Kidney epithelial cell (primary cell): ENCODE data around the gene KIF25. TPM values are rescaled to one million over a fixed set of nuclear protein-coding genes. Genes with fewer than 3 reads are reported as not detected.
"Not testable (repeated sequence)": the region's sequence is repeated elsewhere in the genome, so short reads cannot be mapped to it uniquely, and the experiment has no call there.

Source experiments
- DNase-seq: peaks from one replicate; pipeline ENCODE4 v3.0.0-alpha.2; 2010; ENCODE audit warnings: low read depth
- H3K27me3 ChIP-seq: 2 replicates; pipeline ENCODE4 v1.6.0; 2011; ENCODE audit warnings: low read length; ENCODE audit not compliant: control insufficient read depth, insufficient read depth
- H3K36me3 ChIP-seq: 2 replicates; pipeline ENCODE4 v1.5.1; 2011; ENCODE audit warnings: low read length; ENCODE audit not compliant: control insufficient read depth, insufficient read depth
- H3K4me3 ChIP-seq: 2 replicates; pipeline ENCODE4 v1.5.1; 2011; ENCODE audit warnings: low read depth, mild to moderate bottlenecking, control low read depth, low read length
- CTCF ChIP-seq: IDR thresholded peaks from 2 replicates; pipeline ENCODE4 v1.5.1; 2011; ENCODE audit warnings: mild to moderate bottlenecking, moderate library complexity, low read length, control low read depth, inconsistent platforms; ENCODE audit not compliant: insufficient read depth, poor library complexity, severe bottlenecking
- total RNA-seq: library from RNA; depleted of rRNA; stranded (reverse); fragments of >200 nt; gene quantifications from 2 replicates; pipeline ENCODE4 v1.2.3, GENCODE V29; 2015

Gene KIF25
- total RNA-seq, 1 donor from 2014 or later, result not detected

DNA sequence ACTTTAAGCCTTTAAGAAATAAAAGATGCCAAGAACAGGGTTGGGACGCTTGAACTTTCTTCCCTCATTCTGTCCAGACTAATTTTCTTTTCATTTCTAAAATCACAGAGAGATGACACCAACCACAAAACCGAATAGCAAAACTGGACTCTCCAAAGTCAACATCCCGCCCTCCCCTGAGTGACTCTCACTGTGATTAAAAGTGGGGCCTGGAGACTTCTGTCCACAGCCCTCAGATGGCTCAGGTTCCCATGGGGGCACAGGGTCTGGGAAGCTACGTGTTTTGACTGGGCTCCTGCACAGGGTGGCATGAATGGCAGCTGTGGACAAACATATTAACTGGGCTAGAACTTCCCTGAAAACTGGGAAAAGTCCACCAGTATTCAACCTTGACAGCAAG is 75.3 kb downstream of the KIF25 start:
- DNase-seq, result no peak
- TF ChIP-seq CTCF, result no peak
- Histone ChIP-seq H3K27me3 (peaks cover 18% of the 10 kb centered on the region), H3K4me3 (no peak overlapping the region), H3K36me3 (no peaks in the 10 kb centered on the region)

GRCh38 chr6:168073937-168074730 is 76.7 kb downstream of the KIF25 start:
- Histone ChIP-seq H3K4me3 (no peak overlapping the region), H3K27me3 (peaks cover 22% of the 10 kb centered on the region), H3K36me3 (no peaks in the 10 kb centered on the region)
- TF ChIP-seq CTCF, result no peak
- no peak for DNase-seq

GRCh38 chr6:168075216-168075615 is 77.7 kb downstream of the KIF25 start:
- Histone ChIP-seq H3K36me3 (no peaks in the 10 kb centered on the region), H3K27me3 (peaks cover 27% of the 10 kb centered on the region), H3K4me3 (no peak overlapping the region)
- no peak for DNase-seq
- TF ChIP-seq CTCF, result no peak

GRCh38 chr6:168075787-168076202 is 78.3 kb downstream of the KIF25 start:
- H3K36me3 ChIP-seq, result no peaks in the 10 kb centered on the region
- H3K27me3 ChIP-seq, result peaks cover 26% of the 10 kb centered on the region
- no peak for DNase-seq
- no peak overlapping the region for H3K4me3 ChIP-seq
- TF ChIP-seq CTCF, result no peak

DNA sequence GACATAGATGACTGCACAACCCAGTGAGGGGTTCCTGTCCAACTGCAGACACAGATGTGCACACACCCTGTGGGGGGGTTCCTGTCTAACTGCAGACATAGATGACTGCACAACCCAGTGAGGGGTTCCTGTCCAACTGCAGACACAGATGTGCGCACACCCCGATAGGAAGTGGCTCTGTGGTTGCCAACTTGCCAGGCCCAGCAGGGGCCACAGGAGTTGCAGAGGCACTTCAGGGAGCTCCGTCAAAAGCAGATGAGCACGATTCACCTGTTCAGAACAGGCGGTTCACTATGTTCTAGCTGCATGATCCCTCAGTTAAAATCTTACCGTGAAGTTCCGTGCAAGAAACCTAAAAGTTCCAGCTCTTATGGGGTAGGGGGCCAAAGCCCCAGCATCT is 79.9 kb downstream of the KIF25 start:
- not testable (repeated sequence) for DNase-seq, H3K4me3 ChIP-seq, H3K36me3 ChIP-seq
- H3K27me3 ChIP-seq, result peaks cover 22% of the 10 kb centered on the region

DNA sequence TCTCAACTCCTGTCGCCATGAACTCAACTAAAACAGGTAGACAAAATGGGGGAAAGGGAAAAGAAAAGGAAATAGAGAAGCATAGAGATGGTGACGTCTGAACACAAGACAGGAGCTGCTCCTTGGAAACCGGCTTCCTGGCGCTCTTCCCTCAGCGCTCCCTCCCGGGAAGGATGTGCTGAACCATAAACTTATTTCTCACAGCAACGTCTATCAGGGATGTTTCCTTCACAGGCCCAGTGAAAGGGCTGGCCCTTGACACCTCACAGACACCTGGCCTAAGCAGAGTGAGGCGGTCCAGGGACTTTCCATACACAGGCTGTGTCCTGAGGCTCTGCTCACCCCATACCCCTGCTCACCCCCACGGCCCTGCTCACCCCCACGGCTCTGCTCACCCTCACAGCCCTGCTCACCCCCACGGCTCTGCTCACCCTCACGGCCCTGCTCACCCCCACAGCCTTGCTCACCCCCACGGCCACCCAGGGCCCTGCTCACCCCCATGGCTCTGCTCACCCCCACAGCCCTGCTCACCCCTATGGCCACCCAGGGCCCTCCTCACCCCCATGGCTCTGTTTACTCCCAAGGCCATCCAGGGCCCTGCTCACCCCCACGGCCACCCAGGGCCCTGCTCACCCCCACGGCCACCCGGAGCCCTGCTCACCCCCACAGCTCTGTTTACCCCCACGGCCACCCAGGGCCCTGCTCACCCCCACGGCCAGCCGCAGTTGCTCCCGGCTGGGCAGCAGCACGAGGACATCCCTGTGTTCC is 80.9 kb downstream of the KIF25 start:
- no peak for TF ChIP-seq CTCF
- Histone ChIP-seq H3K27me3 (peaks cover 20% of the 10 kb centered on the region), H3K36me3 (no peaks in the 10 kb centered on the region), H3K4me3 (no peak overlapping the region)
- DNase-seq, result no peak
